Measurements from ENCODE around the gene ATP11C.

Gene ATP11C

DNA sequence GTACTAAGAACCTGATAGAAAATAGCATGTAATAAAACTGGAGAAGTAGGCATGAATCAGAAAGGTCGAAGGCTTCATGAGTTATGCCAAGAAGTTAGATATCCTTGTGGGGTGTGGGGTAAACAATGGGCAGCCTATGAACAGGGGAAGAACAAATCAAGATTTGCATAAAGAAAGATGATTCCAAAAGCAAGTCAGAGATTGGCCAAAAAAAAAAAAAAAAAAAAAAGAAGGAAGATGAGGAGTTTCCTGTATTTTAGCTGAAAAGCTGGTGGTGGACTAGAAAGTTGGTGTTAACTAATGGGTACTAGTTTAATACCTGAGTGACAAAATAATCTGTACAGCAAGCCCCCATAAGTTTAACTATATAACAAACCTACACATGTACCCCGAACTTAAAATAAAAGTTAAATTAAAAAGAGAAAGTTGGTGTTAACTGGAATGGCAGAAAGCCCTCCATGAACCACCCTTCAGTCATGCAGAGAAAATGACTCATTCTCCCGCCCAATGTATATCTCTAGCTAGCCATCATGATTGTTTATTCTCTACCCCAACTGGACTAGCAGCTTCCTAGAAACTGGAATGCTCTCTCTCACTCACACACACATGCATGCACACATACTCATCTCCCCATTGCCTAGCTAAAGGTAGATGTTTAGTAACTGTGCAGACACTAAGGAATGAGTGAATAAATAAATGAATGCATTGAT lies 41.7 kb downstream of the ATP11C start:
- no peak overlapping the region for H3K4me3 ChIP-seq (ENCODE audit: low read length)
- TF ChIP-seq, protein P1, sequence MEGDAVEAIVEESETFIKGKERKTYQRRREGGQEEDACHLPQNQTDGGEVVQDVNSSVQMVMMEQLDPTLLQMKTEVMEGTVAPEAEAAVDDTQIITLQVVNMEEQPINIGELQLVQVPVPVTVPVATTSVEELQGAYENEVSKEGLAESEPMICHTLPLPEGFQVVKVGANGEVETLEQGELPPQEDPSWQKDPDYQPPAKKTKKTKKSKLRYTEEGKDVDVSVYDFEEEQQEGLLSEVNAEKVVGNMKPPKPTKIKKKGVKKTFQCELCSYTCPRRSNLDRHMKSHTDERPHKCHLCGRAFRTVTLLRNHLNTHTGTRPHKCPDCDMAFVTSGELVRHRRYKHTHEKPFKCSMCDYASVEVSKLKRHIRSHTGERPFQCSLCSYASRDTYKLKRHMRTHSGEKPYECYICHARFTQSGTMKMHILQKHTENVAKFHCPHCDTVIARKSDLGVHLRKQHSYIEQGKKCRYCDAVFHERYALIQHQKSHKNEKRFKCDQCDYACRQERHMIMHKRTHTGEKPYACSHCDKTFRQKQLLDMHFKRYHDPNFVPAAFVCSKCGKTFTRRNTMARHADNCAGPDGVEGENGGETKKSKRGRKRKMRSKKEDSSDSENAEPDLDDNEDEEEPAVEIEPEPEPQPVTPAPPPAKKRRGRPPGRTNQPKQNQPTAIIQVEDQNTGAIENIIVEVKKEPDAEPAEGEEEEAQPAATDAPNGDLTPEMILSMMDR (IDR thresholded peaks at IDR 0.05; ENCODE audit: insufficient read depth, low read depth, low read length, missing control alignments), result no peak
- DNase-seq (ENCODE audit: low read depth), result peak; percentile 89

DNA sequence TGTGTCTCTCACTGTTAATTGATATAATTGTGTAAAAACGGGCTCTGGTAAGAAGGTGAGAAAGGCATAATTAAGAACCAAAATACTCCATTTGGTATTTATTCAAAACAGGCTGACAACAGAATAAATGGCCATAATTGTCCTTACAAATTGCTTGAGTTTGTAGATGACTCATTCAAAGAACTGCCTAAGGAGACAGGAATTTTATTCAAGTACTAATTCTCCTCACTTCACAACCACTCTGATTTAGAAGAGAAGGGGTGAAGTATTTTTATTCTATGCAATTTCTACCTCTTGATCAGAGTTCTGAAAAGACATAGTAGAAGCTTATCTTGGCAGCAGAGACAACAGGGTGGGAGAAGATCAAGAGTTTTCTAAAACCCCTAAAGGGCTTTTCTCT lies 43.1 kb downstream of the ATP11C start:
- peak; percentile 41 for DNase-seq (ENCODE audit: low read depth)
- H3K4me3 ChIP-seq (ENCODE audit: low read length), result no peak overlapping the region
- TF ChIP-seq, protein P1 (IDR thresholded peaks at IDR 0.05; ENCODE audit: insufficient read depth, low read depth, low read length, missing control alignments), result no peak

- H3K4me3 ChIP-seq (ENCODE audit: low read length), result no peak overlapping the region
- DNase-seq (ENCODE audit: low read depth), result no peak
- TF ChIP-seq, protein P1 (IDR thresholded peaks at IDR 0.05; ENCODE audit: insufficient read depth, low read depth, low read length, missing control alignments), result no peak
Observed at GRCh38 chrX:139883984-139884383, 48.9 kb downstream of the ATP11C start.

GRCh38 chrX:139882299-139882698 lies 50.6 kb downstream of the ATP11C start:
- TF ChIP-seq, protein P1 (IDR thresholded peaks at IDR 0.05; ENCODE audit: insufficient read depth, low read depth, low read length, missing control alignments), result no peak
- H3K4me3 ChIP-seq (ENCODE audit: low read length), result no peak overlapping the region
- no peak for DNase-seq (ENCODE audit: low read depth)

DNA sequence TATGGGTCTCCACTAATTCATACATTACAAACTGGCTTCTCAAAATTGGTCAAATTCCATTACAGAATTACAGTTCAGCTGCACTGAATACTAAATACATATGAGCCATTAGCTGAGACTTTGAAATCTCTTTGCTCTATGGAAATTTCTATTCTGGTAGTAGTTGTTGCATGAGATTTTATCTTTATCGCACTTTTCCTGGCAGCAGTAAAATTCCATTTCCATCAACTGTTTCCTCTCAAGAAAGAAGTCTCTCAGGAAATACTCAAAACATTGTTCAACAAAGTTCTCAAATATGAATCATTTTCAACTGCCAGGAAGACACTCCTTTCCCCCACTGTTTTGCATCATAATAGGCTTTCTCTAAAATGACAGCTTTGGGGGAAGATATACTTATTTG lies 51.3 kb downstream of the ATP11C start:
- peak; percentile 16 for DNase-seq (ENCODE audit: low read depth)
- H3K4me3 ChIP-seq (ENCODE audit: low read length), result no peak overlapping the region
- TF ChIP-seq, protein P1 (IDR thresholded peaks at IDR 0.05; ENCODE audit: insufficient read depth, low read depth, low read length, missing control alignments), result no peak

- no peak overlapping the region for H3K4me3 ChIP-seq (ENCODE audit: low read length)
- DNase-seq (ENCODE audit: low read depth), result peak; percentile 60
- TF ChIP-seq, protein P1 (IDR thresholded peaks at IDR 0.05; ENCODE audit: insufficient read depth, low read depth, low read length, missing control alignments), result no peak
Observed at GRCh38 chrX:139881130-139881529, 51.7 kb downstream of the ATP11C start.
